Activated T-cell treated with anti-CD3 and anti-CD28 coated beads, Interleukin-2, amount 50 U/mL, for 72 hours (primary cell): Measurements from ENCODE around the gene PPP1CC. TPM values are rescaled to one million over a fixed set of nuclear protein-coding genes. Genes with fewer than 3 reads are reported as not detected.

ENCODE experiments used
- ATAC-seq, 2 donors: fragments of 150-1000 bp; cut with Tn5 transposase; replicated peaks in 1 of 2; 2 replicates each; pipeline ENCODE4 v1.10.0; 2021; ENCODE audit warnings: moderate library complexity in 2 of 2, mild to moderate bottlenecking in 1 of 2
- DNase-seq, 2 donors: peaks; one replicate each; pipeline ENCODE4 v3.0.0; 2021 to 2022; ENCODE audit warnings: mixed read lengths in 1 of 2
- H3K27ac Mint-ChIP-seq: one replicate; pipeline ENCODE4 v1.8.0; 2022; ENCODE audit warnings: mild to moderate bottlenecking, moderate library complexity, mixed read lengths
- H3K27me3 Mint-ChIP-seq: one replicate; pipeline ENCODE4 v1.8.0; 2022; ENCODE audit warnings: low read depth, mixed read lengths
- H3K36me3 Mint-ChIP-seq, 2 donors: one replicate each; pipeline ENCODE4 v1.8.0; 2022; ENCODE audit warnings: mixed read lengths in 2 of 2, mild to moderate bottlenecking in 1 of 2; ENCODE audit not compliant: insufficient read depth in 2 of 2
- H3K4me1 Mint-ChIP-seq: one replicate; pipeline ENCODE4 v1.8.0; 2022; ENCODE audit warnings: low read depth, mixed read lengths
- H3K4me3 Mint-ChIP-seq, 2 donors: one replicate each; pipeline ENCODE4 v1.8.0; 2022; ENCODE audit warnings: mild to moderate bottlenecking in 2 of 2, mixed read lengths in 2 of 2, moderate library complexity in 2 of 2
- H3K9me3 Mint-ChIP-seq, 2 donors: one replicate each; pipeline ENCODE4 v1.8.0; 2022; ENCODE audit warnings: mixed read lengths in 2 of 2
- total RNA-seq, 2 donors: library from RNA; stranded (reverse); gene quantifications; one replicate each; pipeline ENCODE4 v1.2.3, GENCODE V29; 2022

The PPP1CC gene
- total RNA-seq, 2 donors from 2014 or later: 302 to 332 TPM

DNA sequence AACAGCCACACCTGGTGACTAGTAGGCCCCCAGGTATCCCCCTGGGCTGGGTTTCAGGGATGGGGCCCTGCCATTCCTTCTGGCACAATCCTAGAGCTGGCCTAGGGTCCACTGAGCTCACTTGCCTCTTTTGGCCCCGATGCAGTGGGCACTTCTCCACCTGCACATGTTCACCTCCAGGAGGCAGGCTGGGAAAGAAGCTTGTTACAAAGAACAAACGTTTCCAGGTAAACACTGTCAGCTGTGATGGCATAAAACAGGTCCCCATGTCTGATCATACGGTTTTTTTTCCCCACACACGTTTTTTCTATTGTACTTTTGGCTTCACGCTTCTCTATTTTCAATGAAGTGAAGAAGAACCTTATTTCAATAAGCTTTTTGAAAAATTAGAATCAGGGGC is 37.9 kb downstream of the PPP1CC start:
- Mint-ChIP-seq H3K27ac (no peak overlapping the region), H3K36me3 (no peaks in the 10 kb centered on the region), H3K4me3 (no peak overlapping the region), H3K4me1 (no peaks in the 10 kb centered on the region), H3K9me3 (no peaks in the 10 kb centered on the region), H3K27me3 (no peaks in the 10 kb centered on the region)
- DNase-seq (peak; percentile 23 to 27), ATAC-seq (peak; percentile 53 to 54)

DNA sequence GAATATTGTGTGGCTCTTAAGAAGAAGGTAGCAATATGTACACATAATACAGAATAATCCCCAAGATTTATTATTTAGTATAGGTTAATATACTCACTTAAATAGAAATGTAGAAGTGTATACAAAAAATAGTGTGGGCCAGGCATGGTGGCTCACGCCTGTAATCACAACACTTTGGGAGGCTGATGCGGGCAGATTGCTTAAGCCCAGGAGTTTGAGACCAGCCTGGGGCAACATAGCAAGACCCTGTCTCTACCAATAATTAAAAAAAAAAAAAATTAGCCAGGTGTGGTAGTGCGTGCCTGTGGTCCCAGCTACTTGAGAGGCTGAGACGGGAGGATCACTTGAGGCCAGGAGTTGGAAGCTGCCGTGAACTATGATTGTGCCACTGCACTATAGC is 38.5 kb downstream of the PPP1CC start:
- Mint-ChIP-seq H3K36me3 (no peaks in the 10 kb centered on the region), H3K9me3 (no peaks in the 10 kb centered on the region), H3K27ac (no peak overlapping the region), H3K27me3 (no peaks in the 10 kb centered on the region), H3K4me1 (no peaks in the 10 kb centered on the region), H3K4me3 (no peak overlapping the region)
- DNase-seq (no peak), ATAC-seq (no peak)

DNA sequence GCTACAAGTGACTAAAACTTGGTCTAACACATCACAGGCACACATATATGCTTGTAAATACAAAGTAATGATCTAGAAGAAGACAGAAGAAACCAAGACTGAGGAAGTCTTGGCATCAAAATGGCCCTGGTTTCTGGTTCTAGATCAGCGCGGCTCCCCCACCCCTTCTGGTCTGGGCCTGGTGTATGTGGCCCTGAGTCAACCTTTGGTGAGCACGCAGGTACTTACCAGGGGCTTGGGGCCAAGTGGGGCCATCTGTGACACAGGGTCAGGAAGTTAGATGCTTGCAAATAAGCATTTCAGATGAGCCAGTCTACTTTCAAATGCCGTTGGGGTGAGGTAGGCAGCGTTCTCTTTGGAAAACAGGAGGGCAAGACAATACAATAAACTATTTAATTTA is 40.6 kb downstream of the PPP1CC start:
- DNase-seq: no peak
- Mint-ChIP-seq H3K4me1 (peaks cover 13% of the 10 kb centered on the region), H3K27ac (no peak overlapping the region)

DNA sequence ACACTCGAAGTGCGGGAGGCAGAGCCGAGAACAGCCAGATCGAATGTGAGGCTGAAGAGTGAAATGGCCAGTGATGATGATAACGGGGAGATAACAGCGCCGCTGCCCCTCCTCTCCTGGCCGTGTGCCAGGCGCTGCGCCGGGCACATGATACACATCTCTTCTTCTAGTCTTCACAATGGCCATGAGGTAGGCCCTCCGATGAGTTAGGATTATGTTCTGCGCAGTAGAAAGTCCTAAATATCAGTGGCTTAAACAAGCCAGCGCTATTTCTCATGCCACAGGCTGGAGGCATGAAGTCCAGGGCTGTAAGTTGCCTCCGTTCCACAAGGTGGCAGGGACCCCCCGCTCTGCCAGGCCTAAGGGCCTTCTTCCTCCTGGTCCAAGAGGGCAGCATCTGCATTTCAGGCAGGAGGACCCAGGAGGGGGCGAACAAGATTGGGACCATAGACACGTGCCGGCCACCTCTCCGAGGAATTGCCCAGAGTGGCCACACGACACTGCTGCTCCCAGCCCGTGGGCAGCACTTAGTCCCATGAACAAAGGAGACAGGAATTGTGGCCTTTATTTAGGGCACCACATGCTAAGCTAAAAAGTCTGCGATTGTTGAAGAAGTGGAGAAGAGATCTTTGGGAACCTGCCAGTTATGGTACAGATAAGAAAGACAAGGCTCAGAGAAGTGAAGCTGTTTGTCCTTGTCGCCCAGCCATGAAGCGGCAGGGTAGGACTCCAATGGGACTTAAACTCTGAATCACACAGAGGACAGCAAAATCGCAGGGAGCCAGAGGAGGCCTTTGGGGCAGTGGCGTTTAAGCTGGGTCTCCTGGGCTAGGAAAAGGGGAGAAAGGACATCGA is 42.9 kb downstream of the PPP1CC start:
- peak overlapping the region; percentile 13 for H3K27ac Mint-ChIP-seq
- H3K9me3 Mint-ChIP-seq: no peaks in the 10 kb centered on the region
- H3K4me1 Mint-ChIP-seq: peaks cover 13% of the 10 kb centered on the region
- no peak overlapping the region for H3K4me3 Mint-ChIP-seq
- H3K36me3 Mint-ChIP-seq: no peaks in the 10 kb centered on the region
- ATAC-seq: no peak
- H3K27me3 Mint-ChIP-seq: no peaks in the 10 kb centered on the region
- DNase-seq: no peak

More for the DNA sequence above, 40.6 kb downstream of the PPP1CC start:
- H3K27me3 Mint-ChIP-seq: no peaks in the 10 kb centered on the region
- no peak for ATAC-seq
- H3K36me3 Mint-ChIP-seq: no peaks in the 10 kb centered on the region
- H3K9me3 Mint-ChIP-seq: no peaks in the 10 kb centered on the region
- H3K4me3 Mint-ChIP-seq: no peak overlapping the region

DNA sequence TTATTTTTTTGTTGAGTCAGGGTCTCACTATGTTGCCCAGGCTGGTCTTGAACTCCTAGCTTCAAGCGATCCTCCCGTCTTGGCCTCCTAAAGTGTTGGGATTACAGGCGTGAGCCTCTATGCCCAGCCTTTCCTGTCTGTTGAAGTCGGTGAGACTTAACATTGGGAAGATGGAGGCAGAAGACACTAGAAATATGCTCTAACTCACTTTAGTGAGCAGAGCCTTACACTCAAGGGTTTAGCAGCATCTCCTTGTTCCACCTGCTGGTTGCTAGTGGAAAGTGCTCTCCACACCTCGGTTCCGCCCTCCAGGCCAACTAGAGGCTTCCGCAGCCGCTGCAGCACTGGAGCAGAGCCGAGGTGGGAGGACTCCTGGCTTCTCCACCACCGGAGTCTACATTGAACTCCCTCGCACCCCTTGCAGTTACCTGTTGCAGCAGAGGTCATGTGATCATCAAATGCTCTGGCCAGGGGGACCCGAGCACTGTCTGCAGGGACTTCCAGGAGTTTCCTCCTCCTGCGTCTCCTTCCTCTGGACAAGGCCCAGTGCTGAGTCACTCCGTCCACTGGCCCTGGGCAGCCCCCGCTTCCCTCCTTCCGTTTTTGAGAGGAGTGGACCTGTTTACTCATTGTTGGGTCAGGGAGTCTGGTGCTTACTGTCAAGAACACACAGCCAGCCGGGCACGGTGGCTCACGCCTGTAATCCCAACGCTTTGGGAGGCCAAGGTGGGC is 44.4 kb downstream of the PPP1CC start:
- ATAC-seq (peak; percentile 99), DNase-seq (peak; percentile 79 to 85)
- H3K4me1 Mint-ChIP-seq: peaks cover 20% of the 10 kb centered on the region
- H3K27me3 Mint-ChIP-seq: no peaks in the 10 kb centered on the region
- H3K9me3 Mint-ChIP-seq: no peaks in the 10 kb centered on the region
- H3K4me3 Mint-ChIP-seq: no peak overlapping the region
- no peaks in the 10 kb centered on the region for H3K36me3 Mint-ChIP-seq
- peak overlapping the region; percentile 90 for H3K27ac Mint-ChIP-seq

DNA sequence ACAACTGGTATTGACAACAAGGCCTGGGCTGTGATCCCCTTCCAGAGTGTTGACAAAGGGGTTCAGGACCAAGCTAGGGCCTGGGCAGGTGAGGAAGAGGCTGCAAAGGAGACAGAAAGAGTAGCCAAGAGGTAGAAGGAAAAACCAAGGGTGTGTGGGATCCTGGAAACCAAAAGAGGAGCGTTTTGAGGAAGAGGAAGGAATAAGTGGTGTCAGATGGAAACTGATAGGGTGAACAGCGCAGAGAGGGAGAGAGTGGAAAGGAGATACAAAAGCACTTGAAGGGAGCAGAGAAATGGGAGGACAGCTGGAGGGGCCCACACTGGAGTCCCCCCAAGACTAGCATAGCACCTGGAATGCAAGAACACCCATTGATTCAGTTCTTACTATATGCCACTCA is 45.5 kb downstream of the PPP1CC start:
- Mint-ChIP-seq H3K4me3 (no peak overlapping the region), H3K27ac (no peak overlapping the region), H3K9me3 (no peaks in the 10 kb centered on the region), H3K27me3 (no peaks in the 10 kb centered on the region), H3K4me1 (peaks cover 23% of the 10 kb centered on the region), H3K36me3 (no peaks in the 10 kb centered on the region)
- ATAC-seq (no peak), DNase-seq (no peak)

DNA sequence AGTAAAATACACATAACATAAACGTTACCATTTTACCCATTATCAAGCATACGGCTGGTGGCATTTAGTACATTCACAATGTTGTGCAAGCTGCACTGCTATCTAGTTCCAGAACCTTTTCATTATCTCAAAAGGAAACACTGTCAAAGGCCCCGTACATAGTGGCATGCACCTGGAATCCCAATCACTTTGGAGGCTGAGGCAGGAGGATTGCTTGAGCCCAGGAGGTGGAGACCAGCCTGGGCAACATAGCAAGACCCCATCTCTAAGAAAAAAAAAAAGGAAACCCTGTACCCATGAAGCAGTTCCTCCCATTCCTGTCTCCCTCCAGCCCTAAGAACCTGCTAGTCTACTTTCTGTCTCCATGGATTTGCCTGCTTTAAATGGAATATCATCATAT is 46.4 kb downstream of the PPP1CC start:
- ATAC-seq (no peak), DNase-seq (no peak)
- Mint-ChIP-seq H3K4me1 (peaks cover 23% of the 10 kb centered on the region), H3K27me3 (no peaks in the 10 kb centered on the region), H3K36me3 (no peaks in the 10 kb centered on the region), H3K4me3 (no peak overlapping the region), H3K9me3 (no peaks in the 10 kb centered on the region), H3K27ac (no peak overlapping the region)

DNA sequence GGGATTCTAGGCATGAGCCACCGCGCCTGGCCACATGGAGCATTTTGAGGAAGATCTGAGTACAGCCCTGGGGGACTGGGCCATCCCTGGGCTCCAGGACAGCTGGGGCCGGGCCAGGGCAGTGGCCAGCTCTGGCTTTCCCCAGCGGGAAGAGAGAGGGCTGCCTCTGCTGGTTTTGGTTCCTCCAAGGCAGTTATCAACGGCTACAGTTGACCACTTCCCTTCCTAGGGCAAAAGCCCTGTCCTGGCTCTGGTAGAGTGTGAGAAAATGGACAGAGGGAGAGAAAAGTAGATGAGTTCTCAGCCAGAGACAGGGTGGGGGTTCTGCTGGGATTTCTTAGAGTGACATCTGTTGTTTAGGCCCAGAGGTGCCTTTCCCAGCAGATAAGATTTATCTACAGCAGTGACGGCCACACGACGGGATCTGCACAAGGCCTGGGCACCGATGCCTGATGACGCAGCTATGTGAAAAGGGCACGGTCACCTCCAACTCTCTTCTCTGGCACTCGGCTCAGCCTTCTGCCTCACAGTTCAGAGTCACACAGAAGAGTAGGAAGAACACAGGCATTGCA is 48.3 kb downstream of the PPP1CC start:
- no peaks in the 10 kb centered on the region for H3K27me3 Mint-ChIP-seq
- DNase-seq (no peak), ATAC-seq (no peak)
- H3K9me3 Mint-ChIP-seq: no peaks in the 10 kb centered on the region
- peaks cover 0 to 1% of the 10 kb centered on the region in 2 donors for H3K36me3 Mint-ChIP-seq
- no peak overlapping the region for H3K27ac Mint-ChIP-seq
- no peak overlapping the region for H3K4me3 Mint-ChIP-seq
- H3K4me1 Mint-ChIP-seq: peaks cover 35% of the 10 kb centered on the region

DNA sequence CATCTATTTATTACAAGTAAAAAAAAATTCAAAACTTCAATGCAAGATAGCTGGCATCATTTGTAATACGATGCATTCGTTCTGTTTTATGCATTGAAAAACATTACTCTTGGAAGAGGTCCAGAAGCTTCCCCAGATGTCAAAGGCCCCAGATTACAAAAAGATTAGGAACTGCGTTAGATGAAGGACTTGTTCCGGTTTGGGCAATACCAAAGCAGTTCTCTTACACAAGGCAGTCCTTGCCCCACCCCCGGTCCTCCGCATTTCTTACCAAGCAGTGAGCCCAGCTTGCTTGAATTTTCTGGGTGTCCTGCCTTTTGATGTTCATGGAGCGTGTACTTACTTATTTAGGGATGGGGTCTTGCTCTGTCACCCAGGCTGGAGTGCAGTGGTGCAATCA is 49.0 kb downstream of the PPP1CC start:
- no peaks in the 10 kb centered on the region for H3K27me3 Mint-ChIP-seq
- H3K9me3 Mint-ChIP-seq: no peaks in the 10 kb centered on the region
- H3K27ac Mint-ChIP-seq: no peak overlapping the region
- H3K4me3 Mint-ChIP-seq: no peak overlapping the region
- no peak for DNase-seq
- H3K36me3 Mint-ChIP-seq: peaks cover 0 to 1% of the 10 kb centered on the region in 2 donors
- ATAC-seq: no peak
- H3K4me1 Mint-ChIP-seq: peaks cover 34% of the 10 kb centered on the region

DNA sequence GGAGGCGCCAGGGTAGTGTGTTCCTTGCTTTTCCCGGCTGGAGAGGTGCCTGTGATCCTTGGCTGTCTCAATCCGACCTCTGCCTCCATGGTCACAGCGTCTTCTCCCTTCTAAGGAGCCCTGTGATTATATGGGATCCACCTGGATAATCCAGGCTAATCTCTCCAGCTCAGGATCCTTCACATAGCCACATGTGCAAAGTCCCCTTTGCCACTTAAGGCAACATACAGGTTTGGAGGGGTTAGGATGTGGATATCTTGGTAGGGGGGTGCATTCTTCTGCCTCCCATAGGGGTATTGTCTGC is 52.6 kb downstream of the PPP1CC start:
- Mint-ChIP-seq H3K4me1 (peaks cover 46% of the 10 kb centered on the region), H3K27me3 (no peaks in the 10 kb centered on the region), H3K36me3 (peaks cover 0 to 1% of the 10 kb centered on the region in 2 donors), H3K27ac (peak overlapping the region; percentile 39), H3K9me3 (no peaks in the 10 kb centered on the region), H3K4me3 (peak overlapping the region; percentile 88 to 91)
- ATAC-seq (no peak), DNase-seq (no peak)

DNA sequence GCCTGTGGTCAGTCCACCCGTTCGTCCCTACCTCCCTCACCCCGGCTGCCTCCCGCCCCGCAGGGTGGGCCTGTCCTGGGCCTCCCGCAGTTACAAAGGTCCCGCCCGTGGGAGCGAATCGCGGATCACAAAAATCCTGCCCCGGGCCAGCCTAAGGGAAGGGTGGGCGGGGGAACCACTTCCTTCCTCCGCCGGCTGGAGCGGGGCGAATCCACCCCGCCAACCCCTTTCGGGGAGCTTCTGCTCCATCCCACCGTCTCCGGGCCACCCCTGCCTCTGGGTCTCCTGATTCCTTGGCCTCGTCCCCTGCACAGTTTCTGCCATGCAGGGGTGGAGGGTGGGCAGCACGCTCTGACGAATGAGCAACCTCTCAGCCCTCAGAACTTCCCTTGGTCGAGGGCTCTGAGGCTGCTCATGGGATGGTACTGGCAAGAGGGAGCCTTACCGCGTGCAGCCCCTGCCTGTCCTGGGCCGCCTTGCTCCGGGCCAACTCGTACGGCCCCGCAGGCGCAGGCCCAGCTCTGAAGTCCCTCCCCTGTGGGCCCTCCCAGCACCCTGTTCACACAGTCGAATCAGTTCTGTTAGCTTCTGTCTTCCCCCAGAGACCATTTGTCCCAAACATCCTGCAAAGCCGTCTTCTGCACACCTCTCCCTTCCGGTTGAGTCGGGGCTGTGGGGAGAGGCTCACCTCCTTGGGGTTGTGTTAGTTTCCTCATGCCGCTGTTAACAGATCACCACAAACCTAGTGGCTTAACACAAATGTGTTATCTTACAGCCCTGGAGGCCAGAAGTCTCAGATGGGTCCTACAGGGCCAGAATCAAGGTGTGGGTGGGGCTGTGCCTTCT is 53.2 kb downstream of the PPP1CC start:
- Mint-ChIP-seq H3K4me1 (peaks cover 46% of the 10 kb centered on the region), H3K9me3 (no peaks in the 10 kb centered on the region)
- ATAC-seq: peak; percentile 76 to 78

DNA sequence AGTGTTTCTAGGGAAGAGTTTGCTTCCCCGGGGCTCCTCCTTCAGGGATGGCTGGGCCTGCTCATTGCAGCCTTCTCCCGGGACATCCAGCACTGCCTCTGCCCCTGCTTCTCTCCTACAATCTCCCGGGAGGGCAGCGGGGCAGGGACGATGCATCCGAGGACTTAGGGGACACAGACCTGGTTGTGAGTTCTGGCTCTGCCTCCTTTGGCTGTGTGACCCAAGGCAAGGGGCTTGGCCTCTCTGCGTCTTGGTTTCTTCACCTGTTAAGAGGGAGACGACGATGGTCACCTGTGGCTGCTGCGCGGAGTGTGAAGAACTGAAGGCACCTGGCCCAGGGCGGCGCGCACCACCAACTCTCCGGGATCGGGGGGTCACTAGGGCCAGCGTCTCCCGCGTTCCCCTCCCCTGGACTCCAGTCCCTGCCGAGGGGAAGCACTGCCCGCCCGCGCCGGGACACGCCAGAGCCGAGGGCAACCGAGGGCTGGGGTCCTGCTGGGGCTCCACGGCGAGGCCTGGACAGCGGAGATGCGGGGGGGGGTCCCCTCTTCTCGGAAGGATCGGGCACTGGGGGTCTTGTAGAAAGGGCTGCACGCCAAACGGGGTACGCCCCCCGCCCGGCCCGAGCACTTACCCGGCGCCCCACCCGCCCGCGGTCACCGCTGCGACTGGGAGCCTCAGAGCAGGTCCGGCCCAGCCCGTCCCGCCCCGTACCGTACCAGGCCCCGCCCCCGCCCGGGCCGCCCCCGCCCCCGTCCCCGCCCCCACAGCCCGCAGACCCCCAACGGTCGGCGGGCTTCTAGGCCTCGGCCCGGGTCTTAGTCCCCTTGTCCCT is 54.0 kb downstream of the PPP1CC start, which contains the start of gene HVCN1:
Gene HVCN1 (minus strand): TSS at position 670 of the 835 bp plus-strand sequence. CDS start 5,870 bp downstream, outside the sequence.
- Mint-ChIP-seq H3K27me3 (no peaks in the 10 kb centered on the region), H3K36me3 (peaks cover 0 to 1% of the 10 kb centered on the region in 2 donors), H3K4me3 (peak within 1 kb of the TSS; percentile 88 to 91), H3K4me1 (peaks cover 43% of the 10 kb centered on the region), H3K9me3 (no peaks in the 10 kb centered on the region), H3K27ac (peak within 1 kb of the TSS; percentile 21)
- ATAC-seq (peak; percentile 71 to 73), DNase-seq (peak; percentile 45 to 47)

More for the DNA sequence above, 53.2 kb downstream of the PPP1CC start:
- H3K4me3 Mint-ChIP-seq: peak overlapping the region; percentile 88 to 91
- peak overlapping the region; percentile 21 for H3K27ac Mint-ChIP-seq
- peaks cover 0 to 1% of the 10 kb centered on the region in 2 donors for H3K36me3 Mint-ChIP-seq
- DNase-seq: peak; percentile 44 to 49
- H3K27me3 Mint-ChIP-seq: no peaks in the 10 kb centered on the region
